GM23338 (cell line): ENCODE results near the gene EHD3. TPM values are rescaled to one million over a fixed set of nuclear protein-coding genes. Genes with fewer than 3 reads are reported as not detected.
A peak's percentile ranks its signal among the peaks of the same experiment; 100 is the strongest.

Source experiments
- ATAC-seq: fragments of 200-7000 bp; cut with Tn5 transposase; 3 replicates; pipeline ENCODE4 v1.9.1; 2020
- DNase-seq: peaks from one replicate; pipeline ENCODE4 v3.0.0-alpha.2; 2015; ENCODE audit warnings: low spot score
- H2AFZ ChIP-seq: fragments of 200-600 bp; sonication (generic); 2 replicates; pipeline ENCODE4 v1.8.0; 2016; ENCODE audit warnings: antibody characterized with exemption, mild to moderate bottlenecking, moderate library complexity
- H3F3A ChIP-seq: fragments of 200-600 bp; sonication (generic); replicated peaks from 2 replicates; pipeline ENCODE4 v1.8.0; 2017; ENCODE audit warnings: antibody characterized with exemption, mixed run types, low read depth
- H3K27ac ChIP-seq: fragments of 200-600 bp; sonication (generic); 2 replicates; pipeline ENCODE4 v1.6.1; 2016; ENCODE audit warnings: low read depth
- H3K27me3 ChIP-seq: fragments of 200-600 bp; sonication (generic); 2 replicates; pipeline ENCODE4 v1.8.0; 2016; ENCODE audit warnings: mild to moderate bottlenecking, mixed run types, moderate library complexity; ENCODE audit not compliant: insufficient read depth
- H3K36me3 ChIP-seq: fragments of 200-600 bp; sonication (generic); 2 replicates; pipeline ENCODE4 v1.8.0; 2016; ENCODE audit warnings: mild to moderate bottlenecking; ENCODE audit not compliant: insufficient read depth
- H3K4me1 ChIP-seq: fragments of 200-600 bp; sonication (generic); 2 replicates; pipeline ENCODE4 v1.8.0; 2016; ENCODE audit warnings: mild to moderate bottlenecking, moderate library complexity; ENCODE audit not compliant: insufficient read depth
- H3K4me2 ChIP-seq: fragments of 200-600 bp; sonication (generic); 2 replicates; pipeline ENCODE4 v1.7.1; 2017; ENCODE audit warnings: mixed run types
- H3K4me3 ChIP-seq: fragments of 200-600 bp; sonication (generic); 2 replicates; pipeline ENCODE4 v1.6.1; 2016; ENCODE audit warnings: mixed run types
- H3K79me2 ChIP-seq: fragments of 200-600 bp; sonication (generic); replicated peaks from 2 replicates; pipeline ENCODE4 v1.8.0; 2017; ENCODE audit warnings: mild to moderate bottlenecking; ENCODE audit not compliant: insufficient read depth
- H3K9me2 ChIP-seq: fragments of 200-600 bp; sonication (generic); 2 replicates; pipeline ENCODE4 v1.8.0; 2017; ENCODE audit not compliant: insufficient read depth
- H4K20me1 ChIP-seq: fragments of 200-600 bp; sonication (generic); replicated peaks from 2 replicates; pipeline ENCODE4 v1.8.0; 2017; ENCODE audit warnings: mild to moderate bottlenecking; ENCODE audit not compliant: insufficient read depth
- H3K27ac Mint-ChIP-seq: 2 replicates; pipeline ENCODE4 v1.8.0; 2020; ENCODE audit warnings: inconsistent platforms, mild to moderate bottlenecking, moderate library complexity, mixed read lengths
- H3K27me3 Mint-ChIP-seq: 3 replicates; pipeline ENCODE4 v1.8.0; 2022; ENCODE audit warnings: low read depth, mild to moderate bottlenecking, moderate library complexity, mixed read lengths, inconsistent platforms; ENCODE audit not compliant: insufficient read depth, poor library complexity
- H3K36me3 Mint-ChIP-seq: 3 replicates; pipeline ENCODE4 v1.8.0; 2021; ENCODE audit warnings: low read depth, mild to moderate bottlenecking, inconsistent platforms, moderate library complexity, mixed read lengths
- H3K4me1 Mint-ChIP-seq: 3 replicates; pipeline ENCODE4 v1.8.0; 2020; ENCODE audit warnings: mild to moderate bottlenecking, inconsistent platforms, mixed read lengths
- H3K4me3 Mint-ChIP-seq: 3 replicates; pipeline ENCODE4 v1.8.0; 2021; ENCODE audit warnings: moderate library complexity, mild to moderate bottlenecking, inconsistent platforms, mixed read lengths
- H3K9me3 Mint-ChIP-seq: 3 replicates; pipeline ENCODE4 v1.8.0; 2020; ENCODE audit warnings: moderate library complexity, mild to moderate bottlenecking, inconsistent platforms, mixed read lengths
- CREB1 ChIP-seq: fragments of 250-450 bp; sonication (Bioruptor Pico); IDR thresholded peaks from 2 replicates; pipeline ENCODE4 v1.5.0; 2020; ENCODE audit warnings: low read depth, mild to moderate bottlenecking, moderate library complexity
- EZH2 ChIP-seq: fragments of 200-600 bp; sonication (generic); IDR thresholded peaks from one replicate; pipeline ENCODE4 v1.8.0; 2017; ENCODE audit warnings: antibody characterized with exemption, mild to moderate bottlenecking, low read depth; ENCODE audit not compliant: unreplicated experiment
- EZH2phosphoT487 ChIP-seq: fragments of 200-600 bp; sonication (generic); IDR thresholded peaks from one replicate; pipeline ENCODE4 v1.8.1; 2018; ENCODE audit warnings: antibody characterized with exemption; ENCODE audit not compliant: unreplicated experiment
- NANOG ChIP-seq: IDR thresholded peaks from 2 replicates; pipeline ENCODE4 v1.6.1; 2016; ENCODE audit warnings: antibody characterized with exemption, borderline replicate concordance
- REST ChIP-seq: IDR thresholded peaks from one replicate; pipeline ENCODE4 v1.6.1; 2018; ENCODE audit warnings: antibody characterized with exemption; ENCODE audit not compliant: unreplicated experiment
- STAT1 ChIP-seq: IDR thresholded peaks from one replicate; pipeline ENCODE4 v1.6.1; 2016; ENCODE audit warnings: antibody characterized with exemption; ENCODE audit not compliant: unreplicated experiment
- ZNF331 ChIP-seq: fragments of 250-450 bp; sonication (Bioruptor Pico); IDR thresholded peaks from 2 replicates; pipeline ENCODE4 v1.5.0; 2020; ENCODE audit warnings: low read depth, mild to moderate bottlenecking, moderate library complexity
- polyA plus RNA-seq: library from polyadenylated mRNA; unstranded; fragments of >200 nt; fragmentation: Nextera tagmentation; extraction: Ambion mirVana; gene quantifications from 2 replicates; pipeline ENCODE4 v1.2.1, GENCODE V29; 2016
- total RNA-seq: library from RNA; depleted of rRNA; stranded (reverse); fragments of >200 nt; shearing (Covaris generic); gene quantifications from 2 replicates; pipeline ENCODE4 v1.2.3, GENCODE V29; 2014
- TF ChIP-seq, protein P1 (sequence below), 2 experiments: fragments of 200-600 bp in 1 of 2; sonication (generic) in 1 of 2; conservative IDR thresholded peaks; 2 replicates each; pipeline versions ENCODE4 v1.5.1 to v1.6.1; 2016 to 2017; ENCODE audit warnings: antibody characterized with exemption in 2 of 2, low read depth in 2 of 2, mild to moderate bottlenecking in 2 of 2, moderate library complexity in 1 of 2
- TF ChIP-seq, protein P2 (sequence below): IDR thresholded peaks from 2 replicates; pipeline ENCODE4 v1.6.1; 2016; ENCODE audit warnings: antibody characterized with exemption

EHD3 gene
- total and polyA plus RNA-seq, 2 experiments from 2014 or later = 3.3 to 12.6 TPM

DNA sequence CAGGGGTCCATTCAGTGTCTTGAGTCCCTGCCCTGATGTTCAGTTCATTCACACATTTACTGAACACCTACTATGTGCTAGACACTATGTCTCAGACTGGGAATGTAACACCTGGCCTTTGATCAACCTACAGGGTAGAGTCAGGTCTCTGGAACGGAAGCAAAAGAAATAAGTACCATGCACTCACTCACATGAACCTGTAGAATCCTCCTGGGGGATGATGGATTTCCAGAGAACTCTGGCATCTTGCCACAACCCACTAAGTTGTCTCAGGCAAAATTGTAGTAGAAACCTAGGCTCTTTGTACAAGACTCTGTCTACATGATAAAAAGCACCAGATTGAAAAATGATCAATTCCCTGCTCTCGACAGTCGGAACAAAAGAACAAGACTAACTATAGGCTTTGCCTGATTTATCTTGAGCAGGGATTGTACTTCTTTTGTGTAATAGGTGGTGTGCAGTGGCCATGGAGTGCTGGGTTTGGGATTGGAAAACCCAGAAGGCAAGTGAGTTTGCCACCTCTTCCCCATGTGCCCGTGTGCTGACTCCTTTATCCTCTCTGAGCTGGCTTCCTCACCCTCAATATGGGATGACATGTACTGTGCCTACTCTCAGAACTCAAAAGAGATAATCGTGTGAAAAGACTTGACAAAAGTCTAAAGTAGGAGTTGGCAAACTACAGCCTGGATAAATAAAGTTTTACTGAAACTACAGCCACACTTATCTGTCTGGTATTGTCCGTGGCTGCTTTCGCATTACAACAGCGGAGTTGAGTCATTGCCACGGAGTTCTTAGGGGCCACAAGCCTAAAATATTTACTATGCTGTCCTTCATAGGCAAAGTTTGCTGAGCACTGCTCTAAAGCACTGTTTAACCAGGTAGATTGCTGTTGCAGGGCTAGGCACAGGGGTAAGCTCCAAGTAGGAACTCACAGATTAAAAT is 21.0 kb upstream of the EHD3 start:
- Histone ChIP-seq H3K79me2 (no peaks in the 10 kb centered on the region), H3K27me3 (no peaks in the 10 kb centered on the region), H3K4me3 (no peak overlapping the region), H4K20me1 (no peaks in the 10 kb centered on the region), H3K27ac (no peak overlapping the region), H3K4me1 (peaks cover 4% of the 10 kb centered on the region; the same call in 1 of the 2 replicates), H2AFZ (peak overlapping the region; percentile 1; the same call in 1 of the 2 replicates), H3F3A (no peaks in the 10 kb centered on the region), H3K9me2 (no peaks in the 10 kb centered on the region), H3K36me3 (no peaks in the 10 kb centered on the region), H3K4me2 (no peak overlapping the region)
- TF ChIP-seq EZH2phosphoT487 (no peak), STAT1 (no peak), ZNF331 (CRISPR knock-in tag) (no peak), CREB1 (no peak), NANOG (no peak)
- TF ChIP-seq, protein P1, sequence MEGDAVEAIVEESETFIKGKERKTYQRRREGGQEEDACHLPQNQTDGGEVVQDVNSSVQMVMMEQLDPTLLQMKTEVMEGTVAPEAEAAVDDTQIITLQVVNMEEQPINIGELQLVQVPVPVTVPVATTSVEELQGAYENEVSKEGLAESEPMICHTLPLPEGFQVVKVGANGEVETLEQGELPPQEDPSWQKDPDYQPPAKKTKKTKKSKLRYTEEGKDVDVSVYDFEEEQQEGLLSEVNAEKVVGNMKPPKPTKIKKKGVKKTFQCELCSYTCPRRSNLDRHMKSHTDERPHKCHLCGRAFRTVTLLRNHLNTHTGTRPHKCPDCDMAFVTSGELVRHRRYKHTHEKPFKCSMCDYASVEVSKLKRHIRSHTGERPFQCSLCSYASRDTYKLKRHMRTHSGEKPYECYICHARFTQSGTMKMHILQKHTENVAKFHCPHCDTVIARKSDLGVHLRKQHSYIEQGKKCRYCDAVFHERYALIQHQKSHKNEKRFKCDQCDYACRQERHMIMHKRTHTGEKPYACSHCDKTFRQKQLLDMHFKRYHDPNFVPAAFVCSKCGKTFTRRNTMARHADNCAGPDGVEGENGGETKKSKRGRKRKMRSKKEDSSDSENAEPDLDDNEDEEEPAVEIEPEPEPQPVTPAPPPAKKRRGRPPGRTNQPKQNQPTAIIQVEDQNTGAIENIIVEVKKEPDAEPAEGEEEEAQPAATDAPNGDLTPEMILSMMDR (conservative IDR thresholded peaks at IDR 0.05; ENCODE audit: low read depth in 2 of 2) = no peak
- TF ChIP-seq, protein P2, sequence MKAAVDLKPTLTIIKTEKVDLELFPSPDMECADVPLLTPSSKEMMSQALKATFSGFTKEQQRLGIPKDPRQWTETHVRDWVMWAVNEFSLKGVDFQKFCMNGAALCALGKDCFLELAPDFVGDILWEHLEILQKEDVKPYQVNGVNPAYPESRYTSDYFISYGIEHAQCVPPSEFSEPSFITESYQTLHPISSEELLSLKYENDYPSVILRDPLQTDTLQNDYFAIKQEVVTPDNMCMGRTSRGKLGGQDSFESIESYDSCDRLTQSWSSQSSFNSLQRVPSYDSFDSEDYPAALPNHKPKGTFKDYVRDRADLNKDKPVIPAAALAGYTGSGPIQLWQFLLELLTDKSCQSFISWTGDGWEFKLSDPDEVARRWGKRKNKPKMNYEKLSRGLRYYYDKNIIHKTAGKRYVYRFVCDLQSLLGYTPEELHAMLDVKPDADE = no peak
- Mint-ChIP-seq H3K27ac (no peak overlapping the region), H3K27me3 (peaks cover 2% of the 10 kb centered on the region), H3K36me3 (no peaks in the 10 kb centered on the region), H3K9me3 (no peaks in the 10 kb centered on the region; the same call in 2 of the 3 replicates), H3K4me1 (peaks cover 5% of the 10 kb centered on the region), H3K4me3 (no peak overlapping the region)
- ATAC-seq (peak; percentile 35; the same call in 1 of the 3 replicates), DNase-seq (no peak)

DNA sequence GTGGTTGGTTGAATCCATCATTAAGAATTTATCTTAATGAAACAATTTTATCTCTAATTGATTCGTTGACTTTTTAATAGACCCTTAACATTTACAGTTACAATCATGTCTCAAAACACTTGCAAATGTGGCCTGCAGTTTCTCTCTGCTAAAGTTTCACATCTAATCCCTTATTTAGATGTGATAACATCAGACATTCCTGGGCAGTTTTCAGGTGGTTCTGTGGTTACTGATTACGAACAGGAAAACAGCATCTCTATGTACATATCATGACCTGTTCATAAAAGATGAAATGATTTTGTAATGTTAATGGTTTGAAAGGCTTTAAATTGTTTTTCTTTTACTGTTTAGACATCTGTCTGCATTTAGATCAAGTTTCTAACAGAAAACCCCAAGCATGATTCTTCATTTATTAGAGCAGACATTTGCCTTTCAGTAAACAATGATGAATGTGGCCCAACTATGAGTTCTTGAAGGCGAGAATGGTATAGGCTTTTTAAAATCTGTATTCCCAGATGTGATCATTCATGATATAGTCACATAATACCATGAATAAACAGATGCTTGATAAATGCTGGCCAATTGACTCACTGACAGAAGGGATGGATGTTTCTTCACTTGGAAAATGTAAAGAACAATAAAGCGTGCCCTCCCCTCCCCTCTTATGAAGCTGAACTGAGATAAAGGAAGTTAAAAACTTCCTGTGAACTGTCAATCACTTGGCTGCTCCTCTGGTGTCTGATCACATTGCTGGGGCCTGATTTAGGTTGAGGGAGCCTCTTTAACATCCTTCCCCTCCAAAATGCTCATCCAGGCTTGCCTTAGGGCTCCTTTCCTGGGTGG is 20.1 kb upstream of the EHD3 start:
- Histone ChIP-seq H3K4me1 (no peaks in the 10 kb centered on the region), H3K4me2 (no peak overlapping the region), H3K27me3 (no peaks in the 10 kb centered on the region), H3K27ac (no peak overlapping the region), H3K36me3 (no peaks in the 10 kb centered on the region), H3K4me3 (no peak overlapping the region), H3K9me2 (no peaks in the 10 kb centered on the region), H3F3A (no peaks in the 10 kb centered on the region), H4K20me1 (no peaks in the 10 kb centered on the region), H3K79me2 (no peaks in the 10 kb centered on the region), H2AFZ (no peak overlapping the region)
- Mint-ChIP-seq H3K27me3 (peaks cover 2% of the 10 kb centered on the region), H3K27ac (no peak overlapping the region), H3K4me3 (no peak overlapping the region), H3K9me3 (no peaks in the 10 kb centered on the region; the same call in 2 of the 3 replicates), H3K4me1 (no peaks in the 10 kb centered on the region; the same call in none of the 3 replicates), H3K36me3 (no peaks in the 10 kb centered on the region)
- no peak for ATAC-seq
- no peak for DNase-seq
- TF ChIP-seq EZH2 (no peak), ZNF331 (CRISPR knock-in tag) (no peak), NANOG (no peak), REST (no peak)
- TF ChIP-seq, protein P1 (conservative IDR thresholded peaks at IDR 0.05; ENCODE audit: low read depth in 2 of 2) = no peak
